SU-DHL-6 (cell line): ENCODE results near the gene STX10.

Source experiments
- H2AFZ ChIP-seq: fragments of 200-600 bp; sonication (generic); 2 replicates; pipeline ENCODE4 v1.6.1; 2014; ENCODE audit warnings: low read depth, mild to moderate bottlenecking, moderate library complexity, mixed read lengths, antibody characterized with exemption, low read length; ENCODE audit not compliant: severe bottlenecking
- H3F3A ChIP-seq: fragments of 200-600 bp; shearing (Covaris generic); 2 replicates; pipeline ENCODE4 v1.6.0; 2016; ENCODE audit warnings: antibody characterized with exemption, mild to moderate bottlenecking; ENCODE audit not compliant: insufficient read depth
- H3K27ac ChIP-seq: fragments of 200-600 bp; sonication (generic); 2 replicates; pipeline ENCODE4 v1.5.1; 2016; ENCODE audit warnings: low read depth, mild to moderate bottlenecking, low read length, moderate library complexity, mixed read lengths
- H3K27me3 ChIP-seq: fragments of 200-600 bp; sonication (generic), shearing (Covaris generic); 2 replicates; pipeline ENCODE4 v1.6.0; 2014; ENCODE audit warnings: mild to moderate bottlenecking, low read length
- H3K36me3 ChIP-seq: fragments of 200-600 bp; sonication (generic); 2 replicates; pipeline ENCODE4 v1.6.1; 2014; ENCODE audit warnings: mild to moderate bottlenecking, low read length, mixed read lengths
- H3K4me2 ChIP-seq: fragments of 300-600, 200-600 bp; shearing (Covaris generic), sonication (generic); 2 replicates; pipeline ENCODE4 v1.6.0; 2014; ENCODE audit warnings: low read length, low read depth, mild to moderate bottlenecking; ENCODE audit not compliant: poor library complexity, severe bottlenecking
- H3K4me3 ChIP-seq: fragments of 200-600 bp; sonication (generic); 2 replicates; pipeline ENCODE4 v1.5.1; 2014; ENCODE audit warnings: antibody characterized with exemption, low read length, mild to moderate bottlenecking, mixed read lengths; ENCODE audit not compliant: insufficient read depth, poor library complexity, severe bottlenecking
- H3K79me2 ChIP-seq: fragments of 200-600 bp; sonication (generic); 2 replicates; pipeline ENCODE4 v1.6.1; 2014; ENCODE audit warnings: mild to moderate bottlenecking, low read length, moderate library complexity; ENCODE audit not compliant: insufficient read depth
- H3K9ac ChIP-seq: fragments of 200-600 bp; sonication (generic); 2 replicates; pipeline ENCODE4 v1.7.0; 2014; ENCODE audit warnings: mild to moderate bottlenecking, low read length
- H3K9me2 ChIP-seq: fragments of 200-600 bp; sonication (generic); replicated peaks from 2 replicates; pipeline ENCODE4 v1.6.1; 2014; ENCODE audit warnings: low read length; ENCODE audit not compliant: insufficient read depth
- H3K9me3 ChIP-seq: fragments of 200-600 bp; sonication (generic); 2 replicates; pipeline ENCODE4 v1.6.1; 2014; ENCODE audit warnings: low read length, mixed read lengths; ENCODE audit not compliant: insufficient read depth
- H4K20me1 ChIP-seq: fragments of 200-600 bp; sonication (generic); 2 replicates; pipeline ENCODE4 v1.6.1; 2014; ENCODE audit warnings: low read depth, mild to moderate bottlenecking, antibody characterized with exemption, low read length, moderate library complexity, mixed read lengths
- EZH2phosphoT487 ChIP-seq: fragments of 200-600 bp; sonication (generic), shearing (Covaris generic); conservative IDR thresholded peaks from 2 replicates; pipeline ENCODE4 v1.6.1; 2018; ENCODE audit warnings: mild to moderate bottlenecking, antibody characterized with exemption, low read length, moderate library complexity, mixed read lengths
- TF ChIP-seq, protein P1 (sequence below): fragments of 200-600 bp; sonication (generic); IDR thresholded peaks from one replicate; pipeline ENCODE4 v1.5.1; 2017; ENCODE audit warnings: antibody characterized with exemption, mild to moderate bottlenecking, low read length, moderate library complexity; ENCODE audit not compliant: insufficient read depth, poor library complexity, severe bottlenecking

The STX10 gene

DNA sequence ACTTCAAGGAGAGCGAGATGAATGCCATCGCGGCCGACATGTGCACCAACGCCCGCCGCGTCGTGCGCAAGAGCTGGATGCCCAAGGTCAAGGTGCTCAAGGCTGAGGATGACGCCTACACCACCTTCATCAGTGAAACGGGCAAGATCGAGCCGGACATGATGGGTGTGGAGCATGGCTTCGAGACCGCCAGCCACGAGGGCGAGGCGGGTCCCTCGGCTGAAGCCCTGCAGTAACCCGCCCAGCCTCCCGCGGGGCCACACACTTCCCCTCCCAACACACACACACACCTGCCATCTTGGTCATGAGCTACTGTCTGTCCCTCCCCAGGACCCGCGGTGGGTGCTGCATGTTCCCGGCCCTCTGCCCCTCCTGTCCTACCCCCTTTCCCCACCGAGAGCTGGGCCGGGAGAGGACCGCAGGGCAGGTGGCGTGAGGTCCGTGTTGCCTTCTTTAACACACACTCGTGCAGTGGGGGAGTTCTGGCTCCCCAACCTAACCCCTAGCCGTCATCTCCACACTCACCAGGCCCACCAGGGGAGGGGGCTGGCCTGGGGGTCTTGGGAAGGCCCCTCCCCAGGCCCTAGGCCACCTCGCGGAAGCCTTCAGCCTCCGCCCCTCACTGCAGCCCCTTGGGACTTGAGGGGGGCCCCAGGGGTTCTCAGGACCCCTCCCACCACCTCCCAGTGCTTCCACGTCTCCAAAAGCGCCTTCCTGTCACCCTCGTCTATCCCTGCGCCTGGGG, 11.8 kb downstream of the STX10 start:
- no peak for TF ChIP-seq EZH2phosphoT487
- TF ChIP-seq, protein P1, sequence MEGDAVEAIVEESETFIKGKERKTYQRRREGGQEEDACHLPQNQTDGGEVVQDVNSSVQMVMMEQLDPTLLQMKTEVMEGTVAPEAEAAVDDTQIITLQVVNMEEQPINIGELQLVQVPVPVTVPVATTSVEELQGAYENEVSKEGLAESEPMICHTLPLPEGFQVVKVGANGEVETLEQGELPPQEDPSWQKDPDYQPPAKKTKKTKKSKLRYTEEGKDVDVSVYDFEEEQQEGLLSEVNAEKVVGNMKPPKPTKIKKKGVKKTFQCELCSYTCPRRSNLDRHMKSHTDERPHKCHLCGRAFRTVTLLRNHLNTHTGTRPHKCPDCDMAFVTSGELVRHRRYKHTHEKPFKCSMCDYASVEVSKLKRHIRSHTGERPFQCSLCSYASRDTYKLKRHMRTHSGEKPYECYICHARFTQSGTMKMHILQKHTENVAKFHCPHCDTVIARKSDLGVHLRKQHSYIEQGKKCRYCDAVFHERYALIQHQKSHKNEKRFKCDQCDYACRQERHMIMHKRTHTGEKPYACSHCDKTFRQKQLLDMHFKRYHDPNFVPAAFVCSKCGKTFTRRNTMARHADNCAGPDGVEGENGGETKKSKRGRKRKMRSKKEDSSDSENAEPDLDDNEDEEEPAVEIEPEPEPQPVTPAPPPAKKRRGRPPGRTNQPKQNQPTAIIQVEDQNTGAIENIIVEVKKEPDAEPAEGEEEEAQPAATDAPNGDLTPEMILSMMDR: no peak
- Histone ChIP-seq H3K9ac (no peak overlapping the region), H3K79me2 (no peaks in the 10 kb centered on the region), H4K20me1 (peaks cover 4% of the 10 kb centered on the region; the same call in 1 of the 2 replicates), H3F3A (no peaks in the 10 kb centered on the region), H3K9me3 (no peaks in the 10 kb centered on the region), H3K27me3 (no peaks in the 10 kb centered on the region), H3K4me2 (no peak overlapping the region), H3K27ac (no peak overlapping the region), H2AFZ (no peak overlapping the region), H3K36me3 (no peaks in the 10 kb centered on the region), H3K9me2 (no peaks in the 10 kb centered on the region), H3K4me3 (no peak overlapping the region)

DNA sequence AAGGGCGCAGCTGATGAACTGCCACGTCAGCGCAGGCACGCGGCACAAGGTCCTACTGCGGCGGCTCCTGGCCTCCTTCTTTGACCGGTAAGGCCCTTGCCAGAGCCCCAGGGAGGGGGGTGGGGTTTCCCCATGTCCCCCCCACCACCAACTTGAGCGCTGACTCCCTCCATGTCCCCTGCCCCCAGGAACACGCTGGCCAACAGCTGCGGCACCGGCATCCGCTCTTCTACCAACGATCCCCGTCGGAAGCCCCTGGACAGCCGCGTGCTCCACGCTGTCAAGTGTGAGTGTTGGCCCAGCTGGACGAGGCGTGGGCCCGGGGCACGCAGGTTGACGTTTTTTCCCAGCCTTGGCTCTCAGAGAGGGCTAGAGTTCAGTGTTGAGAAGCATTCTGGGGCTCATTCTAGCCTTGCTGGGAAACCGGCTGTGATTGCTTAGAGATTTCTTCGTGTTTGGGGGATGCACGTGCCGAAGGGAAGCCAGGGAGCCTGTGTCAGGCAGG, 12.8 kb downstream of the STX10 start:
- TF ChIP-seq EZH2phosphoT487: no peak
- TF ChIP-seq, protein P1: no peak
- H3F3A ChIP-seq: no peaks in the 10 kb centered on the region
- no peaks in the 10 kb centered on the region for H3K27me3 ChIP-seq
- no peak overlapping the region for H3K9ac ChIP-seq
- no peak overlapping the region for H2AFZ ChIP-seq
- no peak overlapping the region for H3K4me2 ChIP-seq
- H3K4me3 ChIP-seq: no peak overlapping the region
- H3K9me3 ChIP-seq: no peaks in the 10 kb centered on the region
- no peaks in the 10 kb centered on the region for H3K9me2 ChIP-seq
- peaks cover 5% of the 10 kb centered on the region; the same call in 1 of the 2 replicates for H4K20me1 ChIP-seq
- H3K36me3 ChIP-seq: no peaks in the 10 kb centered on the region
- H3K27ac ChIP-seq: no peak overlapping the region
- H3K79me2 ChIP-seq: peaks cover 7% of the 10 kb centered on the region; the same call in 1 of the 2 replicates

DNA sequence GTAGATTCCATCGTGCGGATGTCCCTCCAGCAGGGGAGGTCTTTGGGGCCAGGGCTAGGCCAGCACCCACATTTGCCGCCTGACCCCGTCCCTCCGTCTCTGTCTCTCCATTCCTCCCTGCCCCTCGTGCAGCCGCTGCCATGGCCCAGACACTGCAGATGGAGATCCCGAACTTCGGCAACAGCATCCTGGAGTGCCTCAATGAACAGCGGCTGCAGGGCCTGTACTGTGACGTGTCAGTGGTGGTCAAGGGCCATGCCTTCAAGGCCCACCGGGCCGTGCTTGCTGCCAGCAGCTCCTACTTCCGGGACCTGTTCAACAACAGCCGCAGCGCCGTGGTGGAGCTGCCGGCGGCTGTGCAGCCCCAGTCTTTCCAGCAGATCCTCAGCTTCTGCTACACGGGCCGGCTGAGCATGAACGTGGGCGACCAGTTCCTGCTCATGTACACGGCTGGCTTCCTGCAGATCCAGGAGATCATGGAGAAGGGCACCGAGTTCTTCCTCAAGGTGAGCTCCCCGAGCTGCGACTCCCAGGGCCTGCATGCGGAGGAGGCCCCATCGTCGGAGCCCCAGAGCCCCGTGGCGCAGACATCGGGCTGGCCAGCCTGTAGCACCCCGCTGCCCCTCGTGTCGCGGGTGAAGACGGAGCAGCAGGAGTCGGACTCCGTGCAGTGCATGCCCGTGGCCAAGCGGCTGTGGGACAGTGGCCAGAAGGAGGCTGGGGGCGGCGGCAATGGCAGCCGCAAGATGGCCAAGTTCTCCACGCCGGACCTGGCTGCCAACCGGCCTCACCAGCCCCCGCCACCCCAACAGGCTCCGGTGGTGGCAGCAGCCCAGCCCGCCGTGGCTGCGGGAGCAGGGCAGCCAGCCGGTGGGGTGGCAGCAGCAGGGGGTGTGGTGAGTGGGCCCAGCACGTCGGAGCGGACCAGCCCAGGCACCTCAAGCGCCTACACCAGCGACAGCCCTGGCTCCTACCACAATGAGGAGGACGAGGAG, 14.8 kb downstream of the STX10 start:
- TF ChIP-seq EZH2phosphoT487: no peak
- TF ChIP-seq, protein P1: no peak
- H3K36me3 ChIP-seq: no peaks in the 10 kb centered on the region

More for the DNA sequence above, 14.8 kb downstream of the STX10 start:
- peaks cover 5% of the 10 kb centered on the region; the same call in 1 of the 2 replicates for H4K20me1 ChIP-seq
- H3K9ac ChIP-seq: no peak overlapping the region
- H3K4me2 ChIP-seq: no peak overlapping the region
- no peak overlapping the region for H3K4me3 ChIP-seq
- no peaks in the 10 kb centered on the region for H3F3A ChIP-seq
- H3K9me3 ChIP-seq: no peaks in the 10 kb centered on the region
- no peaks in the 10 kb centered on the region for H3K9me2 ChIP-seq
- no peaks in the 10 kb centered on the region for H3K27me3 ChIP-seq
- no peak overlapping the region for H3K27ac ChIP-seq
- H2AFZ ChIP-seq: no peak overlapping the region
- H3K79me2 ChIP-seq: peaks cover 17% of the 10 kb centered on the region; the same call in 1 of the 2 replicates
